Measurements from ENCODE around the gene ACKR3.

The ACKR3 gene

GRCh38 chr2:236607471-236608187 is 38.0 kb downstream of the ACKR3 start:
- peak; percentile 81 for DNase-seq (ENCODE audit: low read depth)
- no peak overlapping the region for H3K4me3 ChIP-seq (ENCODE audit: low read length)
- TF ChIP-seq CTCF (conservative IDR thresholded peaks at IDR 0.05; ENCODE audit: low read length), result 0 out of 2 replicates have a peak, but pooled peaks have one; percentile 20

- no peak for TF ChIP-seq CTCF (conservative IDR thresholded peaks at IDR 0.05; ENCODE audit: low read length)
- DNase-seq (ENCODE audit: low read depth), result peak; percentile 76
- H3K4me3 ChIP-seq (ENCODE audit: low read length), result no peak overlapping the region
These were observed 38.5 kb downstream of the ACKR3 start for GRCh38 chr2:236608188-236608525.

GRCh38 chr2:236608710-236609109 is 39.1 kb downstream of the ACKR3 start:
- no peak for TF ChIP-seq CTCF (conservative IDR thresholded peaks at IDR 0.05; ENCODE audit: low read length)
- peak; percentile 42 for DNase-seq (ENCODE audit: low read depth)
- no peak overlapping the region for H3K4me3 ChIP-seq (ENCODE audit: low read length)

GRCh38 chr2:236610991-236611821 is 41.6 kb downstream of the ACKR3 start:
- TF ChIP-seq CTCF (conservative IDR thresholded peaks at IDR 0.05; ENCODE audit: low read length), result no peak
- peak; percentile 52 for DNase-seq (ENCODE audit: low read depth)
- H3K4me3 ChIP-seq (ENCODE audit: low read length), result no peak overlapping the region

GRCh38 chr2:236612737-236613136 is 43.1 kb downstream of the ACKR3 start:
- no peak for DNase-seq (ENCODE audit: low read depth)
- H3K4me3 ChIP-seq (ENCODE audit: low read length), result no peak overlapping the region
- TF ChIP-seq CTCF (conservative IDR thresholded peaks at IDR 0.05; ENCODE audit: low read length), result no peak

GRCh38 chr2:236613612-236614011 is 44.0 kb downstream of the ACKR3 start:
- H3K4me3 ChIP-seq (ENCODE audit: low read length), result no peak overlapping the region
- no peak for DNase-seq (ENCODE audit: low read depth)
- TF ChIP-seq CTCF (conservative IDR thresholded peaks at IDR 0.05; ENCODE audit: low read length), result no peak

- DNase-seq (ENCODE audit: low read depth), result no peak
- TF ChIP-seq CTCF (conservative IDR thresholded peaks at IDR 0.05; ENCODE audit: low read length), result no peak
- H3K4me3 ChIP-seq (ENCODE audit: low read length), result no peak overlapping the region
These were observed 44.9 kb downstream of the ACKR3 start for GRCh38 chr2:236614551-236614950.
